Activated CD4-positive, alpha-beta T cell treated with anti-CD3 and anti-CD28 coated beads for 36 hours (primary cell): ENCODE results near the gene GLT8D1. TPM values are rescaled to one million over a fixed set of nuclear protein-coding genes. Genes with fewer than 3 reads are reported as not detected.
"Not testable (repeated sequence)": the region's sequence is repeated elsewhere in the genome, so short reads cannot be mapped to it uniquely, and the experiment has no call there.

Source experiments
- ATAC-seq: fragments of 200-7000 bp; cut with Tn5 transposase; one replicate; pipeline ENCODE4 v1.10.0; 2021; ENCODE audit warnings: mild to moderate bottlenecking, moderate library complexity
- CTCF ChIA-PET: fragments of 350-600 bp; sonication (Branson Sonifier 250); formaldehyde crosslinking; loops from one replicate; lab custom pipeline; 2021; ENCODE audit warnings: antibody characterized with exemption; lab: Charles Lee
- POLR2A ChIA-PET: fragments of 350-600 bp; sonication (Branson Sonifier 250); formaldehyde crosslinking; loops from one replicate; lab custom pipeline; 2021; ENCODE audit warnings: antibody characterized with exemption, inconsistent platforms; lab: Charles Lee
- DNase-seq: peaks from one replicate; pipeline ENCODE4 v3.0.0-alpha.2; 2020
- H3K27ac Mint-ChIP-seq: one replicate; pipeline ENCODE4 v1.8.0; 2021; ENCODE audit warnings: mixed read lengths
- H3K27me3 Mint-ChIP-seq: one replicate; pipeline ENCODE4 v1.8.0; 2021; ENCODE audit warnings: mixed read lengths
- H3K36me3 Mint-ChIP-seq: one replicate; pipeline ENCODE4 v1.8.0; 2021; ENCODE audit warnings: low read depth, mixed read lengths
- H3K4me1 Mint-ChIP-seq: one replicate; pipeline ENCODE4 v1.8.0; 2021; ENCODE audit warnings: mixed read lengths
- H3K4me3 Mint-ChIP-seq: one replicate; pipeline ENCODE4 v1.8.0; 2021; ENCODE audit warnings: mild to moderate bottlenecking, moderate library complexity, mixed read lengths
- H3K9me3 Mint-ChIP-seq: one replicate; pipeline ENCODE4 v1.8.0; 2021; ENCODE audit warnings: low read depth, mixed read lengths
- intact Hi-C, 2 experiments: fragments of 100-400 bp; cut with DNase I in 1 of 2; cut with micrococcal nuclease in 1 of 2; formaldehyde crosslinking; loops; one replicate each; pipeline versions ENCODE4 v1.14.2 to v1.15.1; 2022 to 2024; cut with DNase I, micrococcal nuclease
- total RNA-seq, 2 experiments: library from RNA; stranded (reverse); gene quantifications; one replicate each; pipeline ENCODE4 v1.2.3, GENCODE V29; 2021

Gene GLT8D1
- total RNA-seq, 2 experiments from 2014 or later = 35.2 to 38.0 TPM

- ATAC-seq (no peak), DNase-seq (no peak)
- Mint-ChIP-seq H3K9me3 (no peaks in the 10 kb centered on the region), H3K27ac (peak overlapping the region; percentile 95), H3K4me3 (peak overlapping the region; percentile 22), H3K4me1 (peaks cover 57% of the 10 kb centered on the region), H3K36me3 (peaks cover 55% of the 10 kb centered on the region), H3K27me3 (no peaks in the 10 kb centered on the region)
- CTCF ChIA-PET = interaction anchor here (0.8 to 2.9 kb wide), 4 partner anchors 10 to 224 kb away, joined by 3 to 13 read pairs (median 4); no protein-coding TSS in a partner anchor
- intact Hi-C loops = loop anchor here (1.0 to 10.0 kb wide), 4 partner anchors 10 to 1203 kb away; partner anchors contain the start of genes ABHD14A (in 1 of the 2), ABHD14B (in 1 of the 2), ACTR8 (in 1 of the 2) and WDR82 (in 1 of the 2)
- POLR2A ChIA-PET = interaction anchor here (0.8 to 1.2 kb wide), 4 partner anchors 10 to 116 kb away, joined by 4 to 12 read pairs (median 4); partner anchors contain the start of gene GLT8D1
Measured at GRCh38 chr3:52681596-52681995, 24.0 kb downstream of the GLT8D1 start.

GRCh38 chr3:52679811-52680210 is 25.8 kb downstream of the GLT8D1 start:
- POLR2A ChIA-PET = no interaction called here
- intact Hi-C loops = loop anchor here (10.0 kb wide), 3 partner anchors 405 to 1205 kb away; partner anchors contain the start of genes ABHD14A (in 1 of the 2), ABHD14B (in 1 of the 2), ACTR8 (in 1 of the 2) and WDR82 (in 1 of the 2)
- Mint-ChIP-seq H3K9me3 (no peaks in the 10 kb centered on the region), H3K27me3 (no peaks in the 10 kb centered on the region), H3K4me1 (peaks cover 57% of the 10 kb centered on the region), H3K4me3 (no peak overlapping the region), H3K36me3 (peaks cover 54% of the 10 kb centered on the region), H3K27ac (peak overlapping the region; percentile 95)
- CTCF ChIA-PET = interaction anchor here (0.8 to 1.0 kb wide), 2 partner anchors 11 to 135 kb away, joined by 3 read pairs; no protein-coding TSS in a partner anchor
- no peak for ATAC-seq
- no peak for DNase-seq

DNA sequence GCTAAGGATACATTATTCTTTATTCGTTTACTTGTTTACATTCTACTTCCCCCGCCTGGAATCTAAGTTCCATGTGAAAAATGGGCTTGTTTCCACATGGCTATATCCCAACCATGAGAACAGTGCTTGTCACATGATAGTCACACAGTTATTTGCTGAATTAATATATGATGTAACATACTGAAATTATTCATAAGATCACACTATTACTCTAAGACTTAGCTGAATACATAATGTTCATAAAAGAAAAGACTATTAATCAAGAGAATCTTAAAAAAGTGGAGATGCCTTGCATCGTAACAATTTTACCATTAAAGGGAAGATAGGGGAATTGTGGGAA is 26.4 kb downstream of the GLT8D1 start:
- H3K9me3 Mint-ChIP-seq = no peaks in the 10 kb centered on the region
- intact Hi-C loops = no loop called here
- H3K27me3 Mint-ChIP-seq = no peaks in the 10 kb centered on the region
- peaks cover 51% of the 10 kb centered on the region for H3K4me1 Mint-ChIP-seq
- peaks cover 51% of the 10 kb centered on the region for H3K36me3 Mint-ChIP-seq
- H3K27ac Mint-ChIP-seq = peak overlapping the region; percentile 76
- H3K4me3 Mint-ChIP-seq = no peak overlapping the region
- ChIA-PET CTCF (interaction anchor here (0.8 to 1.0 kb wide), 2 partner anchors 12 to 135 kb away, joined by 3 read pairs; no protein-coding TSS in a partner anchor), POLR2A (no interaction called here)
- ATAC-seq (no peak), DNase-seq (no peak)

- Mint-ChIP-seq H3K9me3 (no peaks in the 10 kb centered on the region), H3K36me3 (peaks cover 51% of the 10 kb centered on the region), H3K27ac (peak overlapping the region; percentile 76), H3K27me3 (no peaks in the 10 kb centered on the region), H3K4me1 (peaks cover 45% of the 10 kb centered on the region), H3K4me3 (no peak overlapping the region)
- DNase-seq (no peak), ATAC-seq (no peak)
- intact Hi-C loops = no loop called here
- CTCF ChIA-PET = interaction anchor here (0.6 to 1.0 kb wide), 3 partner anchors 12 to 235 kb away, joined by 3 read pairs; no protein-coding TSS in a partner anchor
- POLR2A ChIA-PET = no interaction called here
Measured at GRCh38 chr3:52678265-52679198, 27.1 kb downstream of the GLT8D1 start.

- intact Hi-C loops, H3K9me3 Mint-ChIP-seq, ATAC-seq, H3K27ac Mint-ChIP-seq, H3K4me3 Mint-ChIP-seq, POLR2A ChIA-PET, H3K27me3 Mint-ChIP-seq, CTCF ChIA-PET, DNase-seq: not testable (repeated sequence)
- H3K4me1 Mint-ChIP-seq = peaks cover 40% of the 10 kb centered on the region
- peaks cover 62% of the 10 kb centered on the region for H3K36me3 Mint-ChIP-seq
Measured at GRCh38 chr3:52676201-52676600, 29.4 kb downstream of the GLT8D1 start.

- intact Hi-C loops = loop anchor here (1.0 kb wide), 2 partner anchors 10 to 11 kb away; no protein-coding TSS in a partner anchor
- DNase-seq (no peak), ATAC-seq (no peak)
- ChIA-PET POLR2A (interaction anchor here (0.8 to 2.4 kb wide), 4 partner anchors 9 to 136 kb away, joined by 5 to 12 read pairs (median 11); partner anchors contain the start of genes GNL3 and PBRM1), CTCF (interaction anchor here (0.6 to 2.0 kb wide), 4 partner anchors 10 to 16 kb away, joined by 3 to 13 read pairs (median 3); no protein-coding TSS in a partner anchor)
- H3K9me3 Mint-ChIP-seq = no peaks in the 10 kb centered on the region
- H3K27me3 Mint-ChIP-seq = no peaks in the 10 kb centered on the region
- H3K4me1 Mint-ChIP-seq = peaks cover 32% of the 10 kb centered on the region
- no peak overlapping the region for H3K4me3 Mint-ChIP-seq
- peaks cover 44% of the 10 kb centered on the region for H3K36me3 Mint-ChIP-seq
- peak overlapping the region; percentile 89 for H3K27ac Mint-ChIP-seq
Measured at GRCh38 chr3:52671676-52672075, 33.9 kb downstream of the GLT8D1 start.

DNA sequence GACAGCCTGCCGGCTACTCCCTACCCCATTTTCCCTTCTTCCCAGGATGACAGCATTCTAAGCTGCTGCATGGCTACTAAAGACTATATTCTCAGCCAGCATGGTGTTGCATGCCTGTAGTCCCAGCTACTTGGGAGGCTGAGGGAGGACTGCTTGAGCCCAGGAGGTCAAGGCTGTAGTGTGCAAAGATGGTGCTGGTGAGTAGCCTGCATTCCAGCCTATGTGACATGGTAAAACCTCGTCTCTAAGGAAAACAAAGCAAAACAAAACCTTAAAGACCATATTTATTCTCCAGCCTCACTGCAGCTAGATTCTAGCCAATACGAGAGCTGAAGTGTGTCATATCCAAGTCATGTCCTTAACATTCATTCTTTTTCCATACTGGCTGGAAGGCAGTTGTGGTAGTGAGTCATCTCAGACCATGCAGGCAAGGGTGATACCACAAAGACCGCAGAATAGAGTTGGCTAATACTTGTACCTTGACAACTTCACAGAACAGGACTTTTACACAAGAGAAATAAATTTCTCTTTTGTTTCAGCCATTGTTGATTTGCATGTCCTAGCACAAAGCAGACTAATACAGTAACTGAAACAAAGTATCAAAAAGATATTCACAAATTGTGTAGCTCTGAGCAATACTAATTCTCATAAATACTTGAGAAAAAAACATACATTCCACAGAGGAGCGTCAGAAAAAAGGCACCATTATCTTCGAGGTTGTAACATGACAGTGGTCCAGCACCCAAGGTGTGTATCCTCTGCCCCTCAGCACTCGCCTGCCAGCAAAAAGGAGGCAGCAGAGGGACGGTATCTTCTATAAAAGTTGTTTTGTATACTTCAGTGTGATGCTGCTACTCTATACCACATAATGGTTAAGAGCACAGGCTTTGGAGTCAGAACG is 34.7 kb downstream of the GLT8D1 start:
- peak; percentile 85 for ATAC-seq
- H3K27me3 Mint-ChIP-seq = no peaks in the 10 kb centered on the region
- POLR2A ChIA-PET = interaction anchor here (0.8 to 2.4 kb wide), 4 partner anchors 10 to 135 kb away, joined by 5 to 12 read pairs (median 11); partner anchors contain the start of genes GNL3 and PBRM1
- H3K4me3 Mint-ChIP-seq = peak overlapping the region; percentile 23
- DNase-seq = peak; percentile 69
- H3K27ac Mint-ChIP-seq = peak overlapping the region; percentile 89
- CTCF ChIA-PET = interaction anchor here (2.0 kb wide), 1 partner anchor 11 kb away, joined by 13 read pairs; no protein-coding TSS in a partner anchor
- intact Hi-C loops = loop anchor here (1.0 kb wide), 3 partner anchors 10 to 34 kb away; partner anchors contain the start of gene GLT8D1 (in 1 of the 2)
- H3K36me3 Mint-ChIP-seq = peaks cover 44% of the 10 kb centered on the region
- H3K9me3 Mint-ChIP-seq = no peaks in the 10 kb centered on the region
- peaks cover 32% of the 10 kb centered on the region for H3K4me1 Mint-ChIP-seq

DNA sequence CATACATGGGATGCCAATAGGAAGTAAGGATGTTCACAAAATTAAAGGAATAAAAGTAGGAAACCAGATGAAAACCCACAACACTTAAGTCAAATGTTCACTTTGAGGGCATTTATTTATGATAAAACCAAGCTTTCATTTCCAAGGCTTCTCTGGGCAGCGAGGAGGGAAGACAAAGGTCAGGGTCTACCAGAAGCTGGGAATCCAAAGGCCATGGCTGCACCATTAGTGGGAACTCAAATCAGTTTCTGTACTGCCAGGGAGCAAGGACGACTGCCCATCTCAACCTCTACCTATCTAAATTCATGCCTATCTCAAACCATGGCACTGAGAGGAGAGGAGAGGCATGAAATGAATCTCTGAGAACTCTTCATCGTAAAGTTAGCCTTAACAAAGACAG is 42.5 kb downstream of the GLT8D1 start:
- Mint-ChIP-seq H3K27me3 (no peaks in the 10 kb centered on the region), H3K4me1 (peaks cover 5% of the 10 kb centered on the region), H3K4me3 (no peak overlapping the region), H3K27ac (no peak overlapping the region), H3K9me3 (no peaks in the 10 kb centered on the region), H3K36me3 (peaks cover 35% of the 10 kb centered on the region)
- ATAC-seq (no peak), DNase-seq (no peak)
- ChIA-PET CTCF (interaction anchor here (0.7 kb wide), 2 partner anchors 22 to 73 kb away, joined by 3 read pairs; no protein-coding TSS in a partner anchor), POLR2A (no interaction called here)
- intact Hi-C loops = no loop called here

- ATAC-seq = no peak
- H3K27ac Mint-ChIP-seq = no peak overlapping the region
- intact Hi-C loops = no loop called here
- no peak for DNase-seq
- POLR2A ChIA-PET = no interaction called here
- no peaks in the 10 kb centered on the region for H3K9me3 Mint-ChIP-seq
- peaks cover 12% of the 10 kb centered on the region for H3K4me1 Mint-ChIP-seq
- no peak overlapping the region for H3K4me3 Mint-ChIP-seq
- H3K36me3 Mint-ChIP-seq = peaks cover 39% of the 10 kb centered on the region
- CTCF ChIA-PET = no interaction called here
- no peaks in the 10 kb centered on the region for H3K27me3 Mint-ChIP-seq
Measured at GRCh38 chr3:52660046-52660445, 45.5 kb downstream of the GLT8D1 start.

DNA sequence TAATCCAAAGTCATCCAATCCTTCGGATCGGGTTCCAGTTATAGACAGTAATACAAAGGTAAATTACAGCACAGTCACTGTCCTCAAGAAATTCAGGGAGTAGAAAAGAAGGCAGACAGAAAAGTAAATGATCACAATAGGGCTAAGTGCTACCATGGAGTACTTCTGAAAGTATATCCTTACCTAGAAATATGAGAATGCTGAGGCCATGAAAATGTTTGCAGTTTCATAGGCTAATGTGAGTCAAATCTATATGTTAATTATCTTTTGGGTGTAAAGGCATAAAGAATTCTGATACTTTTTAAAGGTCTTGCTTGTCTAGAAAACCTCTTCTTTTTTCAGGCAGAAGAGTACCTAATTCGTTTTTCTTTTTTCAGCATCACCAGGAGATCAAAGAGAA is 49.7 kb downstream of the GLT8D1 start:
- intact Hi-C loops = no loop called here
- Mint-ChIP-seq H3K4me1 (peaks cover 7% of the 10 kb centered on the region), H3K27me3 (no peaks in the 10 kb centered on the region), H3K27ac (peak overlapping the region; percentile 57), H3K9me3 (no peaks in the 10 kb centered on the region), H3K36me3 (peaks cover 26% of the 10 kb centered on the region), H3K4me3 (no peak overlapping the region)
- ATAC-seq (peak; percentile 12), DNase-seq (no peak)
- CTCF ChIA-PET = no interaction called here
- POLR2A ChIA-PET = interaction anchor here (0.6 kb wide), 1 partner anchor 223 kb away, joined by 3 read pairs; no protein-coding TSS in a partner anchor
